Astrocyte of the spinal cord (primary cell): Measurements from ENCODE around the gene MRGPRD.
"Not testable (repeated sequence)": the region's sequence is repeated elsewhere in the genome, so short reads cannot be mapped to it uniquely, and the experiment has no call there.

Experiments used
- DNase-seq: peaks from one replicate; pipeline ENCODE4 v3.0.0; 2011; ENCODE audit warnings: low read depth, low spot score
- H3K4me3 ChIP-seq: 2 replicates; pipeline ENCODE4 v1.5.1; 2011; ENCODE audit warnings: low read depth, mild to moderate bottlenecking, low read length, moderate library complexity
- CTCF ChIP-seq: IDR thresholded peaks from 2 replicates; pipeline ENCODE4 v1.5.1; 2012; ENCODE audit warnings: low read depth, mild to moderate bottlenecking, low read length, inconsistent platforms
- in situ Hi-C: cut with HindIII; loops from 2 replicates; pipeline ENCODE4 v1.10.0; 2017; ENCODE audit warnings: low sequenced_read_pairs

The MRGPRD gene

GRCh38 chr11:68977781-68978625 lies 2.8 kb downstream of the MRGPRD start:
- in situ Hi-C loops = no loop called here
- TF ChIP-seq CTCF = no peak
- no peak for DNase-seq
- H3K4me3 ChIP-seq = no peak overlapping the region

- no peak for TF ChIP-seq CTCF
- in situ Hi-C loops = no loop called here
- no peak overlapping the region for H3K4me3 ChIP-seq
- DNase-seq = no peak
These were observed 4.2 kb downstream of the MRGPRD start for GRCh38 chr11:68976563-68976962.

DNA sequence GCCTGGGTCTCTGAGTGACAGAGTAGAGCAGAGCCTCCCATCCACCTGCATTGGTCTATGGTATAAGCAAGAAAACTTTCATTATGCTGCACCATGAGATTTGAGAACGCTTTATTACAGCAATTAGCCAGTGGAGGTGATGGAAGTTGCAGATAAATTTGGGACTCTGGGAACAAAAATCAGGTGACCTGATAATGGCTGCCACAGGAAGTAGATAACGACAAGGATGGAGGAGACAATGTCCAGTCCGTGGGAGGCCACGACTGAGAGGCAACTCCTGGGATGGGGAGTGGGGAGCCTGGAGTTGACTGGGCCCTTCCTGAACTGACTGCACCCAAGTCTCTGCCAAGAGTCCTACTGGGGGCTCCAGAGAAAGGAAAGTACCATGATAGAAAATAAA lies 4.7 kb downstream of the MRGPRD start:
- no peak for DNase-seq
- no peak overlapping the region for H3K4me3 ChIP-seq
- no peak for TF ChIP-seq CTCF
- in situ Hi-C loops = no loop called here

- TF ChIP-seq CTCF = no peak
- in situ Hi-C loops = no loop called here
- DNase-seq = no peak
- no peak overlapping the region for H3K4me3 ChIP-seq
These were observed 6.2 kb downstream of the MRGPRD start for GRCh38 chr11:68974421-68975194.

DNA sequence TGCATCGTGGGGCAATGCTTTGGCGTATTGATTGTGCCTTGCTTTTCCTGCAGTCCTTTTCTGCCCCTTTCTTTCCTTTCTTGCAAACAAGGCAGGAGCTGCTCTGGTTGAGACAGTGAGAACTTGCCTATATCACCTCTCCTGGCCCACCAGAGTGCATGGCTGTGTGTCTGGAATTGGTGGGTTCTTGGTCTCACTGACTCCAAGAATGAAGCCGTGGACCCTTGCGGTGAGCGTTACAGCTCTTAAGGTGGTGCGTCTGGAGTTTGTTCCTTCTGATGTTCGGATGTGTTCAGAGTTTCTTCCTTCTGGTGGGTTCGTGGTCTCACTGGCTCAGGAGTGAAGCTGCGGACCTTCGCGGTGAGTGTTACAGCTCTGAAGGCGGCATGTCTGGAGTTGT lies 7.1 kb downstream of the MRGPRD start:
- DNase-seq, H3K4me3 ChIP-seq, in situ Hi-C loops: not testable (repeated sequence)

- DNase-seq = no peak
- no peak overlapping the region for H3K4me3 ChIP-seq
- in situ Hi-C loops = no loop called here
- TF ChIP-seq CTCF = no peak
These were observed 7.6 kb downstream of the MRGPRD start for GRCh38 chr11:68973219-68973618.
